GM12878 (cell line): ENCODE results near the gene CIP2A. TPM values are rescaled to one million over a fixed set of nuclear protein-coding genes. Genes with fewer than 3 reads are reported as not detected.

Experiments
- ATAC-seq: fragments of 200-7000 bp; cut with Tn5 transposase; 3 replicates; pipeline ENCODE4 v1.9.1; 2020; ENCODE audit warnings: mild to moderate bottlenecking, moderate library complexity
- BruUV-seq: library from RNA; stranded (reverse); fragments of 400-500 nt; replicated peaks from 2 replicates; lab custom pipeline; 2021; lab: Mats Ljungman, UMichigan
- CTCF ChIA-PET: fragments of 300-600 bp; sonication (Branson Sonifier 250); formaldehyde crosslinking; extraction: SDS; loops from one replicate; lab custom pipeline; 2021; ENCODE audit warnings: inconsistent platforms; lab: Yijun Ruan, JAX
- POLR2A ChIA-PET: fragments of 350-600 bp; formaldehyde crosslinking; extraction: SDS; loops from one replicate; lab custom pipeline; 2021; ENCODE audit warnings: inconsistent platforms; lab: Charles Lee
- RAD21 ChIA-PET: fragments of 300-600 bp; sonication (Branson Sonifier 250); formaldehyde crosslinking; loops from one replicate; lab custom pipeline; 2023; ENCODE audit warnings: antibody characterized with exemption; ENCODE audit not compliant: unreplicated experiment; lab: Charles Lee
- SMC1A ChIA-PET: fragments of 300-600 bp; sonication (Branson Sonifier 250); formaldehyde crosslinking; loops from one replicate; lab custom pipeline; 2023; ENCODE audit not compliant: unreplicated experiment, uncharacterized antibody; lab: Charles Lee
- DNase-seq: peaks from one replicate; pipeline ENCODE4 v3.0.0-alpha.2; 2011; ENCODE audit warnings: low read depth, low spot score
- FAIRE-seq: peaks from 3 replicates; lab custom pipeline; 2011; peaks lifted over from hg19 to GRCh38; lab: Jason Lieb, UNC
- H2AFZ ChIP-seq: 2 replicates; pipeline ENCODE4 v1.6.0; 2011; ENCODE audit warnings: low read depth, low read length, control low read depth; ENCODE audit not compliant: control insufficient read depth
- H3K27ac ChIP-seq: 2 replicates; pipeline ENCODE4 v1.5.1; 2011; ENCODE audit warnings: control low read depth; ENCODE audit not compliant: control insufficient read depth, insufficient read depth
- H3K27me3 ChIP-seq, 2 experiments: replicated peaks in 1 of 2; 2 replicates each; pipeline versions ENCODE4 v1.6.0 to v1.6.1; 2011; ENCODE audit warnings: low read length in 1 of 2; ENCODE audit not compliant: control insufficient read depth in 2 of 2, insufficient read depth in 2 of 2
- H3K36me3 ChIP-seq, 2 experiments: 2 replicates each; pipeline ENCODE4 v1.5.1; 2011; ENCODE audit warnings: low read length in 1 of 2; ENCODE audit not compliant: control insufficient read depth in 2 of 2, insufficient read depth in 2 of 2
- H3K4me1 ChIP-seq: 2 replicates; pipeline ENCODE4 v1.6.1; 2011; ENCODE audit warnings: mild to moderate bottlenecking, low read length, moderate library complexity, mixed read lengths; ENCODE audit not compliant: control insufficient read depth, insufficient read depth
- H3K4me2 ChIP-seq: 2 replicates; pipeline ENCODE4 v1.6.0; 2011; ENCODE audit warnings: control low read depth; ENCODE audit not compliant: control insufficient read depth, insufficient read depth
- H3K4me3 ChIP-seq: fragments of 200-600 bp; sonication (generic); 2 replicates; pipeline ENCODE4 v1.5.1; 2016
- H3K79me2 ChIP-seq: 2 replicates; pipeline ENCODE4 v1.6.0; 2011; ENCODE audit warnings: low read length; ENCODE audit not compliant: control insufficient read depth, insufficient read depth
- H3K9ac ChIP-seq: 2 replicates; pipeline ENCODE4 v1.8.0; 2011; ENCODE audit warnings: low read length, control low read depth, mixed read lengths; ENCODE audit not compliant: control insufficient read depth, insufficient read depth
- H3K9me3 ChIP-seq: replicated peaks from 3 replicates; pipeline ENCODE4 v1.5.1; 2011; ENCODE audit warnings: mild to moderate bottlenecking, low read length; ENCODE audit not compliant: control insufficient read depth, insufficient read depth
- H4K20me1 ChIP-seq: 2 replicates; pipeline ENCODE4 v1.6.0; 2011; ENCODE audit not compliant: control insufficient read depth, insufficient read depth
- BCLAF1 ChIP-seq: fragments of 450-650 bp; IDR thresholded peaks from 2 replicates; pipeline ENCODE4 v1.6.1; 2017; ENCODE audit warnings: antibody characterized with exemption, mild to moderate bottlenecking, moderate library complexity
- CEBPB ChIP-seq, 2 experiments: fragments of 150-350 bp in 1 of 2; IDR thresholded peaks; 2 replicates each; pipeline ENCODE4 v1.6.1; 2012 to 2014; ENCODE audit warnings: low read depth in 2 of 2, low read length in 2 of 2, borderline replicate concordance in 1 of 2, inconsistent platforms in 1 of 2
- CUX1 ChIP-seq: IDR thresholded peaks from 2 replicates; pipeline ENCODE4 v1.6.1; 2012; ENCODE audit warnings: improper control_type of control experiment, low read depth, low read length; ENCODE audit not compliant: insufficient replicate concordance
- EP300 ChIP-seq, 2 experiments: fragments of 150-350 bp in 1 of 2; IDR thresholded peaks; 2 replicates each; pipeline ENCODE4 v1.6.1; 2011 to 2012; ENCODE audit warnings: low read depth in 2 of 2, low read length in 2 of 2, borderline replicate concordance in 1 of 2, improper control_type of control experiment in 1 of 2, inconsistent platforms in 1 of 2; ENCODE audit not compliant: control insufficient read depth in 1 of 2
- PKNOX1 ChIP-seq: fragments of 450-650 bp; IDR thresholded peaks from 2 replicates; pipeline ENCODE4 v1.6.1; 2016; ENCODE audit warnings: mild to moderate bottlenecking
- SIN3A ChIP-seq: IDR thresholded peaks from 2 replicates; pipeline ENCODE4 v1.6.1; 2012; ENCODE audit warnings: low read depth, low read length, improper control_type of control experiment
- TARDBP ChIP-seq: IDR thresholded peaks from 2 replicates; pipeline ENCODE4 v1.6.1; 2016; ENCODE audit warnings: borderline replicate concordance
- ZBTB11 ChIP-seq: fragments of 450-650 bp; formaldehyde crosslinking; IDR thresholded peaks from 2 replicates; pipeline ENCODE4 v1.5.0; 2022; ENCODE audit warnings: mild to moderate bottlenecking, missing genetic modification characterization
- ZNF274 ChIP-seq: IDR thresholded peaks from one replicate; pipeline ENCODE4 v1.8.0; 2011; ENCODE audit not compliant: insufficient read length, insufficient read depth
- ZSCAN29 ChIP-seq: fragments of 450-650 bp; IDR thresholded peaks from 2 replicates; pipeline ENCODE4 v1.6.1; 2017; ENCODE audit warnings: mild to moderate bottlenecking, moderate library complexity
- WGBS: methylation state at CpG from one replicate; pipeline ENCODE4 v1.1.6; 2016; ENCODE audit warnings: low lambda C conversion rate; ENCODE audit not compliant: insufficient replicate concordance, insufficient coverage; ENCODE audit errors: missing lambda C conversion rate; 5-methylcytosine and 5-hydroxymethylcytosine counted together
- in situ Hi-C: fragments of 300-500 bp; cut with MboI; formaldehyde crosslinking; loops from 9 replicates; pipeline ENCODE4 v1.14.3; 2018; ENCODE audit warnings: mixed read lengths
- intact Hi-C: fragments of 100-400 bp; cut with micrococcal nuclease; formaldehyde crosslinking; loops from one replicate; pipeline ENCODE4 v1.14.2; 2022; ENCODE audit not compliant: unreplicated experiment
- polyA plus RNA-seq, 11 experiments: library from polyadenylated mRNA; depleted of rRNA in 4 of 11; unstranded in 6 of 11; stranded (reverse) in 5 of 11; fragments of >200 nt; fragmentation: Nextera tagmentation in 4 of 11; fragmentation: Illumina TruSeq in 1 of 11; extraction: Ambion mirVana in 4 of 11; extraction: Trizol in 1 of 11; gene quantifications; 1 replicate in 1 of 11; 2 replicates in 10 of 11; pipeline versions ENCODE4 v1.2.1 to v1.2.3, GENCODE V29; 2011 to 2016; ENCODE audit warnings: inconsistent platforms in 2 of 11, missing spikeins in 2 of 11, low read depth in 1 of 11
- total RNA-seq, 4 experiments: library from RNA; depleted of rRNA in 3 of 4; stranded (reverse); fragments of >200 nt in 3 of 4; fragmentation: Illumina TruSeq in 1 of 4; extraction: Trizol in 1 of 4; gene quantifications; 2 replicates each; pipeline versions ENCODE4 v1.2.1 to v1.2.3, GENCODE V29; 2013 to 2021

Gene CIP2A
- total and polyA plus RNA-seq, 10 of the 15 experiments (the other 5 are each of a cell fraction or from before 2014, with no cell fraction given) = 12.5 to 29.7 (median 26.5) TPM

- H3K79me2 ChIP-seq = no peaks in the 10 kb centered on the region
- no peak overlapping the region for H2AFZ ChIP-seq
- DNase-seq = no peak
- no peaks in the 10 kb centered on the region for H3K9me3 ChIP-seq
- in situ Hi-C loops (no loop called here), intact Hi-C loops (no loop called here)
- RAD21 ChIA-PET = no interaction called here
- SMC1A ChIA-PET = interaction anchor here (1.1 to 1.2 kb wide), 2 partner anchors 9 to 11 kb away, joined by 3 to 4 read pairs; no protein-coding TSS in a partner anchor
- whole genome bisulfite sequencing = 44% methylated on average over 2 of the region's 2 CpGs
- CTCF ChIA-PET = interaction anchor here (1.2 to 1.9 kb wide), 2 partner anchors 9 to 36 kb away, joined by 3 to 6 read pairs; no protein-coding TSS in a partner anchor
- no peak overlapping the region for H3K9ac ChIP-seq
- no peak overlapping the region for H3K4me2 ChIP-seq
- H3K4me3 ChIP-seq = no peak overlapping the region
- ATAC-seq = no peak
- no peak overlapping the region for H3K27ac ChIP-seq
- peaks cover 3% of the 10 kb centered on the region; the same call in 1 of the 2 replicates for H3K4me1 ChIP-seq
- H3K36me3 ChIP-seq = no peaks in the 10 kb centered on the region
- FAIRE-seq = no peak
- no peaks in the 10 kb centered on the region for H4K20me1 ChIP-seq
- POLR2A ChIA-PET = interaction anchor here (0.8 kb wide), 1 partner anchor 27 kb away, joined by 3 read pairs; no protein-coding TSS in a partner anchor
- no peaks in the 10 kb centered on the region for H3K27me3 ChIP-seq
- no TSS peak for BruUV-seq
- no peak for TF ChIP-seq SIN3A
- TF ChIP-seq PKNOX1 = no peak
- TF ChIP-seq CEBPB (IDR thresholded peaks at IDR 0.05; ENCODE audit: borderline replicate concordance in 1 of 2, low read depth in 2 of 2, low read length in 2 of 2) = no peak
- no peak for TF ChIP-seq EP300 (IDR thresholded peaks at IDR 0.05; ENCODE audit: borderline replicate concordance in 1 of 2, control insufficient read depth in 1 of 2, low read depth in 2 of 2, low read length in 2 of 2)
- TF ChIP-seq CUX1 = no peak
- no peak for TF ChIP-seq ZBTB11 (CRISPR knock-in tag)
- no peak for TF ChIP-seq ZNF274
- no peak for TF ChIP-seq BCLAF1
- no peak for TF ChIP-seq ZSCAN29
- no peak for TF ChIP-seq TARDBP
Observed at GRCh38 chr3:108525256-108525655, 64.0 kb downstream of the CIP2A start.
